ENCODE results near the gene ALG3. TPM values are rescaled to one million over a fixed set of nuclear protein-coding genes. Genes with fewer than 3 reads are reported as not detected.

The ALG3 gene
- polyA plus RNA-seq, 1 experiment: 35.6 TPM

GRCh38 chr3:184203526-184203925 lies 45.2 kb downstream of the ALG3 start:
- no peak for TF ChIP-seq CTCF (IDR thresholded peaks at IDR 0.05; ENCODE audit: low read depth, low read length)
- ChIA-PET POLR2A (no interaction called here), CTCF (interaction anchor here (2.0 kb wide), 1 partner anchor 25 kb away, joined by 7 read pairs; no protein-coding TSS in a partner anchor)
- Histone ChIP-seq H3K4me3 (ENCODE audit: low read depth, low read length) (no peak overlapping the region), H3K27ac (ENCODE audit: low read depth, low read length) (no peak overlapping the region), H3K27me3 (ENCODE audit: control insufficient read depth, insufficient read depth, low read length) (peaks cover 10% of the 10 kb centered on the region), H3K9me3 (ENCODE audit: control insufficient read depth, insufficient read depth, low read length) (no peaks in the 10 kb centered on the region)
- DNase-seq (ENCODE audit: low read depth, low spot score): no peak

GRCh38 chr3:184200825-184201224 lies 47.9 kb downstream of the ALG3 start:
- POLR2A ChIA-PET: no interaction called here

GRCh38 chr3:184198509-184198908 lies 50.3 kb downstream of the ALG3 start:
- ChIA-PET CTCF (interaction anchor here (1.3 kb wide), 1 partner anchor 29 kb away, joined by 5 read pairs; no protein-coding TSS in a partner anchor), POLR2A (interaction anchor here (0.7 kb wide), 2 partner anchors 30 to 244 kb away, joined by 7 read pairs; no protein-coding TSS in a partner anchor)
- H3K27me3 ChIP-seq (ENCODE audit: control insufficient read depth, insufficient read depth, low read length): no peaks in the 10 kb centered on the region
- no peak overlapping the region for H3K27ac ChIP-seq (ENCODE audit: low read depth, low read length)
- no peak overlapping the region for H3K4me3 ChIP-seq (ENCODE audit: low read depth, low read length)
- H3K9me3 ChIP-seq (ENCODE audit: control insufficient read depth, insufficient read depth, low read length): no peaks in the 10 kb centered on the region
- no peak for DNase-seq (ENCODE audit: low read depth, low spot score)
- TF ChIP-seq CTCF (IDR thresholded peaks at IDR 0.05; ENCODE audit: low read depth, low read length): no peak

More at GRCh38 chr3:184200825-184201224, 47.9 kb downstream of the ALG3 start:
- no peak overlapping the region for H3K4me3 ChIP-seq (ENCODE audit: low read depth, low read length)
- no peaks in the 10 kb centered on the region for H3K9me3 ChIP-seq (ENCODE audit: control insufficient read depth, insufficient read depth, low read length)
- no peak overlapping the region for H3K27ac ChIP-seq (ENCODE audit: low read depth, low read length)
- peaks cover 2% of the 10 kb centered on the region for H3K27me3 ChIP-seq (ENCODE audit: control insufficient read depth, insufficient read depth, low read length)
- CTCF ChIA-PET: no interaction called here
- no peak for DNase-seq (ENCODE audit: low read depth, low spot score)
- TF ChIP-seq CTCF (IDR thresholded peaks at IDR 0.05; ENCODE audit: low read depth, low read length): no peak

- TF ChIP-seq CTCF (IDR thresholded peaks at IDR 0.05; ENCODE audit: low read depth, low read length): no peak
- Histone ChIP-seq H3K9me3 (ENCODE audit: control insufficient read depth, insufficient read depth, low read length) (no peaks in the 10 kb centered on the region), H3K27ac (ENCODE audit: low read depth, low read length) (no peak overlapping the region), H3K27me3 (ENCODE audit: control insufficient read depth, insufficient read depth, low read length) (no peaks in the 10 kb centered on the region), H3K4me3 (ENCODE audit: low read depth, low read length) (no peak overlapping the region)
- DNase-seq (ENCODE audit: low read depth, low spot score): no peak
- POLR2A ChIA-PET: no interaction called here
- CTCF ChIA-PET: no interaction called here
Observed at GRCh38 chr3:184196536-184196935, 52.2 kb downstream of the ALG3 start.

GRCh38 chr3:184193991-184194539 lies 54.7 kb downstream of the ALG3 start:
- ChIA-PET CTCF (no interaction called here), POLR2A (no interaction called here)
- no peak for TF ChIP-seq CTCF (IDR thresholded peaks at IDR 0.05; ENCODE audit: low read depth, low read length)
- no peaks in the 10 kb centered on the region for H3K9me3 ChIP-seq (ENCODE audit: control insufficient read depth, insufficient read depth, low read length)
- H3K4me3 ChIP-seq (ENCODE audit: low read depth, low read length): no peak overlapping the region
- DNase-seq (ENCODE audit: low read depth, low spot score): no peak
- no peaks in the 10 kb centered on the region for H3K27me3 ChIP-seq (ENCODE audit: control insufficient read depth, insufficient read depth, low read length)
- H3K27ac ChIP-seq (ENCODE audit: low read depth, low read length): no peak overlapping the region
